OCI-LY3 (cell line): ENCODE results near the gene RFTN1.

ENCODE experiments used
- H2AFZ ChIP-seq: fragments of 200-600, 300-600 bp; shearing (Covaris generic); 2 replicates; pipeline ENCODE4 v1.6.0; 2014; ENCODE audit warnings: antibody characterized with exemption, low read depth, low read length
- H3K27ac ChIP-seq: fragments of 200-600, 300-600 bp; sonication (generic); 2 replicates; pipeline ENCODE4 v1.5.1; 2014; ENCODE audit warnings: mild to moderate bottlenecking, low read length, moderate library complexity, mixed read lengths
- H3K27me3 ChIP-seq: fragments of 200-600, 300-600 bp; sonication (generic); 2 replicates; pipeline ENCODE4 v1.6.1; 2014; ENCODE audit warnings: low read depth, low read length, mixed read lengths
- H3K36me3 ChIP-seq: fragments of 200-600, 300-600 bp; sonication (generic); replicated peaks from 2 replicates; pipeline ENCODE3; 2014; ENCODE audit warnings: low read depth, low read length, mixed read lengths
- H3K4me1 ChIP-seq: fragments of 300-600, 200-600 bp; sonication (generic); 2 replicates; pipeline ENCODE4 v1.6.1; 2014; ENCODE audit warnings: low read length, mixed read lengths
- H3K4me2 ChIP-seq: fragments of 200-600, 300-600 bp; sonication (generic); 2 replicates; pipeline ENCODE4 v1.6.1; 2014; ENCODE audit warnings: low read length, mixed read lengths
- H3K4me3 ChIP-seq: fragments of 300-600, 200-600 bp; sonication (generic); 2 replicates; pipeline ENCODE4 v1.5.1; 2014; ENCODE audit warnings: antibody characterized with exemption, mild to moderate bottlenecking, low read length, moderate library complexity
- H3K79me2 ChIP-seq: fragments of 300-600, 200-600 bp; shearing (Covaris generic); 2 replicates; pipeline ENCODE4 v1.6.1; 2014; ENCODE audit warnings: mild to moderate bottlenecking, low read length, mixed read lengths
- H3K9ac ChIP-seq: fragments of 300-600, 200-600 bp; shearing (Covaris generic); 2 replicates; pipeline ENCODE4 v1.6.0; 2014; ENCODE audit warnings: mild to moderate bottlenecking, low read length, moderate library complexity
- H3K9me3 ChIP-seq: fragments of 200-600, 300-600 bp; shearing (Covaris generic); 2 replicates; pipeline ENCODE4 v1.6.1; 2014; ENCODE audit warnings: low read length, mixed read lengths; ENCODE audit not compliant: insufficient read depth
- H4K20me1 ChIP-seq: fragments of 200-600, 300-600 bp; sonication (generic); 2 replicates; pipeline ENCODE4 v1.6.1; 2016; ENCODE audit warnings: low read length, mixed read lengths; ENCODE audit not compliant: insufficient read depth
- CTCF ChIP-seq: fragments of 200-600, 300-600 bp; sonication (generic); IDR thresholded peaks from 2 replicates; pipeline ENCODE4 v1.5.1; 2014; ENCODE audit warnings: antibody characterized with exemption, low read length, low read depth
- EZH2phosphoT487 ChIP-seq: fragments of 200-600 bp; shearing (Covaris generic); IDR thresholded peaks from 2 replicates; pipeline ENCODE4 v1.6.1; 2018; ENCODE audit warnings: antibody characterized with exemption, mixed run types, low read depth

The RFTN1 gene

GRCh38 chr3:16441371-16441875 is 72.1 kb downstream of the RFTN1 start:
- H3K4me2 ChIP-seq: no peak overlapping the region
- peaks cover 94% of the 10 kb centered on the region for H4K20me1 ChIP-seq
- peaks cover 83% of the 10 kb centered on the region for H3K79me2 ChIP-seq
- peaks cover 55% of the 10 kb centered on the region for H3K36me3 ChIP-seq
- H3K9ac ChIP-seq: no peak overlapping the region
- H3K4me3 ChIP-seq: no peak overlapping the region
- no peak overlapping the region for H2AFZ ChIP-seq
- TF ChIP-seq EZH2phosphoT487: no peak
- no peak for TF ChIP-seq CTCF
- H3K27ac ChIP-seq: no peak overlapping the region
- no peaks in the 10 kb centered on the region for H3K27me3 ChIP-seq
- H3K4me1 ChIP-seq: no peaks in the 10 kb centered on the region
- no peaks in the 10 kb centered on the region for H3K9me3 ChIP-seq

- H3K79me2 ChIP-seq: peaks cover 75% of the 10 kb centered on the region
- H3K9me3 ChIP-seq: no peaks in the 10 kb centered on the region
- H3K4me3 ChIP-seq: no peak overlapping the region
Observed at GRCh38 chr3:16439848-16440708, 73.4 kb downstream of the RFTN1 start.

GRCh38 chr3:16439163-16439847 is 74.2 kb downstream of the RFTN1 start:
- Histone ChIP-seq H3K9me3 (no peaks in the 10 kb centered on the region), H3K79me2 (peaks cover 71% of the 10 kb centered on the region), H3K4me3 (no peak overlapping the region), H4K20me1 (peaks cover 92% of the 10 kb centered on the region), H3K27me3 (no peaks in the 10 kb centered on the region), H3K9ac (no peak overlapping the region), H3K4me2 (no peak overlapping the region), H3K36me3 (peaks cover 46% of the 10 kb centered on the region), H3K27ac (no peak overlapping the region), H3K4me1 (peaks cover 4% of the 10 kb centered on the region), H2AFZ (no peak overlapping the region)
- TF ChIP-seq EZH2phosphoT487 (no peak), CTCF (no peak)

More at GRCh38 chr3:16439848-16440708, 73.4 kb downstream of the RFTN1 start:
- Histone ChIP-seq H3K27me3 (no peaks in the 10 kb centered on the region), H3K4me1 (no peaks in the 10 kb centered on the region), H3K4me2 (no peak overlapping the region), H3K9ac (no peak overlapping the region), H4K20me1 (peaks cover 92% of the 10 kb centered on the region), H3K36me3 (peaks cover 52% of the 10 kb centered on the region), H2AFZ (no peak overlapping the region), H3K27ac (no peak overlapping the region)
- TF ChIP-seq CTCF (no peak), EZH2phosphoT487 (no peak)

GRCh38 chr3:16437640-16438039 is 75.9 kb downstream of the RFTN1 start:
- no peak for TF ChIP-seq EZH2phosphoT487
- TF ChIP-seq CTCF: no peak
- Histone ChIP-seq H3K79me2 (peaks cover 70% of the 10 kb centered on the region), H3K9me3 (no peaks in the 10 kb centered on the region), H3K36me3 (peaks cover 40% of the 10 kb centered on the region), H3K4me1 (peaks cover 21% of the 10 kb centered on the region), H3K27me3 (no peaks in the 10 kb centered on the region), H3K9ac (no peak overlapping the region), H4K20me1 (peaks cover 92% of the 10 kb centered on the region), H2AFZ (no peak overlapping the region), H3K4me2 (no peak overlapping the region), H3K27ac (no peak overlapping the region), H3K4me3 (no peak overlapping the region)
